Right atrium auricular region (tissue), 2 donors: Measurements from ENCODE around the gene VDAC1. TPM values are rescaled to one million over a fixed set of nuclear protein-coding genes. Genes with fewer than 3 reads are reported as not detected.

ENCODE experiments used
- DNase-seq: peaks from one replicate; pipeline ENCODE4 v3.0.0-alpha.2; 2019; ENCODE audit warnings: low spot score
- H3K27ac ChIP-seq, 2 donors: fragments of 200-600 bp; sonication (generic); 1 replicate in 1 of 2; 2 replicates in 1 of 2; pipeline ENCODE4 v1.5.1; 2016 to 2019
- H3K27me3 ChIP-seq, 2 donors: fragments of 200-600 bp; sonication (generic); one replicate each; pipeline versions ENCODE4 v1.5.1 to v1.6.0; 2017 to 2019
- H3K36me3 ChIP-seq: fragments of 200-600 bp; sonication (generic); one replicate; pipeline ENCODE4 v1.5.1; 2016
- H3K4me1 ChIP-seq, 2 donors: fragments of 200-600 bp; sonication (generic); one replicate each; pipeline versions ENCODE4 v1.5.1 to v1.6.0; 2017 to 2019
- H3K4me3 ChIP-seq, 2 donors: fragments of 200-600 bp; sonication (generic); 1 replicate in 1 of 2; 2 replicates in 1 of 2; pipeline ENCODE4 v1.5.1; 2017 to 2019; ENCODE audit warnings: mild to moderate bottlenecking in 1 of 2, moderate library complexity in 1 of 2
- H3K9me3 ChIP-seq, 2 donors: fragments of 200-600 bp; sonication (generic); one replicate each; pipeline ENCODE4 v1.5.1; 2019
- CTCF ChIP-seq, 2 donors: fragments of 200-600 bp; sonication (generic); IDR thresholded peaks; one replicate each; pipeline ENCODE4 v1.5.1; 2019; ENCODE audit warnings: antibody characterized with exemption in 2 of 2
- total RNA-seq, 2 donors: library from RNA; depleted of rRNA; stranded (reverse); fragments of >200 nt; gene quantifications; one replicate each; pipeline ENCODE4 v1.1.0, GENCODE V29; 2016

Gene VDAC1
- total RNA-seq, 2 donors from 2014 or later = 263 to 394 TPM

- no peak for TF ChIP-seq CTCF (IDR thresholded peaks at IDR 0.05)
- no peak for DNase-seq
Observed at GRCh38 chr5:134027288-134027615, 22.5 kb upstream of the VDAC1 start.

GRCh38 chr5:134026521-134027287, 21.9 kb upstream of the VDAC1 start:
- no peak for DNase-seq
- H3K27ac ChIP-seq = no peak overlapping the region
- no peaks in the 10 kb centered on the region for H3K27me3 ChIP-seq
- H3K4me3 ChIP-seq = no peak overlapping the region
- no peaks in the 10 kb centered on the region for H3K36me3 ChIP-seq
- TF ChIP-seq CTCF (IDR thresholded peaks at IDR 0.05) = peak in 1 of 2 donors; percentile 45
- H3K4me1 ChIP-seq = no peaks in the 10 kb centered on the region
- no peaks in the 10 kb centered on the region for H3K9me3 ChIP-seq

More at GRCh38 chr5:134027288-134027615, 22.5 kb upstream of the VDAC1 start:
- Histone ChIP-seq H3K9me3 (no peaks in the 10 kb centered on the region), H3K27me3 (no peaks in the 10 kb centered on the region), H3K4me3 (no peak overlapping the region), H3K27ac (no peak overlapping the region), H3K36me3 (no peaks in the 10 kb centered on the region), H3K4me1 (no peaks in the 10 kb centered on the region)

GRCh38 chr5:134025786-134026185, 21.0 kb upstream of the VDAC1 start:
- TF ChIP-seq CTCF (IDR thresholded peaks at IDR 0.05) = no peak
- no peak overlapping the region for H3K27ac ChIP-seq

GRCh38 chr5:134024811-134025210, 20.0 kb upstream of the VDAC1 start:
- Histone ChIP-seq H3K27ac (no peak overlapping the region), H3K27me3 (no peaks in the 10 kb centered on the region), H3K4me1 (no peaks in the 10 kb centered on the region), H3K9me3 (no peaks in the 10 kb centered on the region), H3K4me3 (no peak overlapping the region), H3K36me3 (no peaks in the 10 kb centered on the region)
- no peak for TF ChIP-seq CTCF (IDR thresholded peaks at IDR 0.05)
- no peak for DNase-seq

More at GRCh38 chr5:134025786-134026185, 21.0 kb upstream of the VDAC1 start:
- no peak for DNase-seq
- no peaks in the 10 kb centered on the region for H3K4me1 ChIP-seq
- no peak overlapping the region for H3K4me3 ChIP-seq
- no peaks in the 10 kb centered on the region for H3K27me3 ChIP-seq
- H3K9me3 ChIP-seq = no peaks in the 10 kb centered on the region
- H3K36me3 ChIP-seq = no peaks in the 10 kb centered on the region

GRCh38 chr5:134022333-134022732, 17.6 kb upstream of the VDAC1 start:
- Histone ChIP-seq H3K4me1 (peaks cover 0 to 12% of the 10 kb centered on the region in 2 donors), H3K9me3 (no peaks in the 10 kb centered on the region), H3K4me3 (no peak overlapping the region), H3K27me3 (no peaks in the 10 kb centered on the region), H3K27ac (no peak overlapping the region), H3K36me3 (no peaks in the 10 kb centered on the region)
- no peak for DNase-seq
- TF ChIP-seq CTCF (IDR thresholded peaks at IDR 0.05) = no peak

GRCh38 chr5:134020188-134020587, 15.4 kb upstream of the VDAC1 start:
- Histone ChIP-seq H3K36me3 (no peaks in the 10 kb centered on the region), H3K27me3 (no peaks in the 10 kb centered on the region), H3K9me3 (no peaks in the 10 kb centered on the region), H3K4me1 (peaks cover 0 to 12% of the 10 kb centered on the region in 2 donors), H3K4me3 (no peak overlapping the region), H3K27ac (no peak overlapping the region)
- no peak for TF ChIP-seq CTCF (IDR thresholded peaks at IDR 0.05)
- DNase-seq = no peak
